Gastrocnemius medialis (tissue), 4 donors: Measurements from ENCODE around the gene DDX41.

Source experiments
- POLR2A ChIP-seq, 2 donors: fragments of 450-650 bp; IDR thresholded peaks; one replicate each; pipeline ENCODE4 v1.6.1; 2017; ENCODE audit warnings: antibody characterized with exemption in 2 of 2, mild to moderate bottlenecking in 2 of 2, moderate library complexity in 2 of 2
- TF ChIP-seq, protein P1 (sequence below), 5 experiments: fragments of 450-650 bp in 3 of 5; fragments of 200-600 bp in 2 of 5; sonication (generic) in 2 of 5; IDR thresholded peaks in 4 of 5; conservative IDR thresholded peaks in 1 of 5; 1 replicate in 4 of 5; 2 replicates in 1 of 5; pipeline ENCODE4 v1.5.1; 2016 to 2019; ENCODE audit warnings: antibody characterized with exemption in 5 of 5, mild to moderate bottlenecking in 3 of 5, moderate library complexity in 3 of 5

DNA sequence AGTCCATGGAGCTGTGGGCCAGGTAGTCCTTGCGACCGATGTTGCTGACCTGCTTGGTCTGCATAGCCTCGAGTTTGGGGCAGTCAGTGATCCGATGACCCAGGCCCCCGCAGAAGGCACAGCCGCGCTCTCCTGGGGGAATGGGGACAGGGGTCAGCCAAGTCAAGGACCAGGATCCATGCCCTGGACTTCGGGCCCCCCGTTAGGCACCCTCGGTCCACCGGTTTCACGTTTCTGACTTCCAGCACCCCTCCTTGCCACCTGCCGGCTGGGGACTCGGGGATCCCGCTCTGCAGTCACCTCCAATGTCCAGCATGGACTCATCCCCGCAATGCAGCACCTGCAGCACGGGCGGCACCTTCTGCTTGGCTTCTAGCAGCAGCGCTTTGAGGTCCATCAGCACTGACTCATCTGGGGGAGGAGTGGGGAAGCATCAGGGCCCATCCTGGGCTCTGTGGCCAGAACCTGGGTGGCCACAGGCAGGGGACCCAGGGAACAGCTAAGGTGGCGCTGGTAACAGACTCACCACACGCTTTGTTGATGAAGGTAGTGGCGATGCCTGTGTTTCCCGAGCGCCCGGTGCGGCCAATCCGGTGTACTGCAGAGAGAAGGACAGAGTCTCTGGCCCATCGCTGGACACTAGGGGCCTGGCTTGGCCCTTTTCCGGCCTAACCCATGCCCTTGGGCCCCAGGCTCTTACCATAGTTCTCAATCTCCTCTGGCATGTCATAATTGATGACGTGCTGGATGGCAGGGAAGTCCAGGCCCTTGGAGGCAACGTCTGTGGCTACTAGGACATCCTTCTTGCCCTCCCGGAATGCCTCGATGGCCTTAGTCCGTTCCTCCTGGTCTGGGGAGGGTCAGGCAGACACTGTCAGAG is 4.7 kb downstream of the DDX41 start:
- TF ChIP-seq, protein P1, sequence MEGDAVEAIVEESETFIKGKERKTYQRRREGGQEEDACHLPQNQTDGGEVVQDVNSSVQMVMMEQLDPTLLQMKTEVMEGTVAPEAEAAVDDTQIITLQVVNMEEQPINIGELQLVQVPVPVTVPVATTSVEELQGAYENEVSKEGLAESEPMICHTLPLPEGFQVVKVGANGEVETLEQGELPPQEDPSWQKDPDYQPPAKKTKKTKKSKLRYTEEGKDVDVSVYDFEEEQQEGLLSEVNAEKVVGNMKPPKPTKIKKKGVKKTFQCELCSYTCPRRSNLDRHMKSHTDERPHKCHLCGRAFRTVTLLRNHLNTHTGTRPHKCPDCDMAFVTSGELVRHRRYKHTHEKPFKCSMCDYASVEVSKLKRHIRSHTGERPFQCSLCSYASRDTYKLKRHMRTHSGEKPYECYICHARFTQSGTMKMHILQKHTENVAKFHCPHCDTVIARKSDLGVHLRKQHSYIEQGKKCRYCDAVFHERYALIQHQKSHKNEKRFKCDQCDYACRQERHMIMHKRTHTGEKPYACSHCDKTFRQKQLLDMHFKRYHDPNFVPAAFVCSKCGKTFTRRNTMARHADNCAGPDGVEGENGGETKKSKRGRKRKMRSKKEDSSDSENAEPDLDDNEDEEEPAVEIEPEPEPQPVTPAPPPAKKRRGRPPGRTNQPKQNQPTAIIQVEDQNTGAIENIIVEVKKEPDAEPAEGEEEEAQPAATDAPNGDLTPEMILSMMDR (IDR thresholded peaks at IDR 0.05 in 4 of 5, conservative IDR thresholded peaks at IDR 0.05 in 1 of 5) = no peak
- TF ChIP-seq POLR2A (IDR thresholded peaks at IDR 0.05) = no peak
